CD4-positive, alpha-beta T cell treated with Interleukin-17A for 4 hours (primary cell): ENCODE data around the gene CACNB3.

ENCODE experiments used
- DNase-seq: peaks from one replicate; pipeline ENCODE4 v3.0.0-alpha.2; 2020; ENCODE audit warnings: mixed read lengths

Gene CACNB3

GRCh38 chr12:48788854-48789775 lies 29.2 kb upstream of the CACNB3 start, which contains the start of gene ADCY6:
Gene ADCY6, minus strand, starts transcription at chr12:48789089. Its CDS starts 5,655 bp downstream, at chr12:48783434.
- DNase-seq = no peak

GRCh38 chr12:48789858-48790326 lies 28.4 kb upstream of the CACNB3 start:
- no peak for DNase-seq

- DNase-seq = no peak
Observed at GRCh38 chr12:48793696-48794095, 24.6 kb upstream of the CACNB3 start.

- no peak for DNase-seq
Observed at GRCh38 chr12:48794870-48795269, 23.4 kb upstream of the CACNB3 start.

GRCh38 chr12:48795550-48796455 lies 22.5 kb upstream of the CACNB3 start:
- DNase-seq = peak; percentile 66

- DNase-seq = no peak
Observed at GRCh38 chr12:48796976-48797375, 21.3 kb upstream of the CACNB3 start.

GRCh38 chr12:48800457-48800856 lies 17.8 kb upstream of the CACNB3 start:
- DNase-seq = no peak

- no peak for DNase-seq
Observed at GRCh38 chr12:48800971-48801370, 17.3 kb upstream of the CACNB3 start.

- no peak for DNase-seq
Observed at GRCh38 chr12:48803675-48804074, 14.6 kb upstream of the CACNB3 start.

GRCh38 chr12:48807981-48808380 lies 10.3 kb upstream of the CACNB3 start:
- DNase-seq = no peak

- no peak for DNase-seq
Observed at GRCh38 chr12:48810903-48811431, 7.3 kb upstream of the CACNB3 start.

GRCh38 chr12:48811437-48812090 lies 6.7 kb upstream of the CACNB3 start:
- DNase-seq = no peak

GRCh38 chr12:48812389-48812788 lies 5.9 kb upstream of the CACNB3 start:
- no peak for DNase-seq

GRCh38 chr12:48813465-48814261 lies 4.6 kb upstream of the CACNB3 start:
- no peak for DNase-seq

GRCh38 chr12:48814262-48815125 lies 3.8 kb upstream of the CACNB3 start:
- DNase-seq = peak; percentile 81

- peak; percentile 41 for DNase-seq
Observed at GRCh38 chr12:48815126-48816110, 2.9 kb upstream of the CACNB3 start.

GRCh38 chr12:48816143-48816854 lies 2.0 kb upstream of the CACNB3 start:
- no peak for DNase-seq

GRCh38 chr12:48818831-48819590 lies 715 bp downstream of the CACNB3 start:
- peak; percentile 51 for DNase-seq
